Activated CD4-positive, CD25-positive, alpha-beta regulatory T cell treated with anti-CD3 and anti-CD28 coated beads, Interleukin-2, amount 50 U/mL, for 16 hours (primary cell): ENCODE data around the gene SPINT2.
A peak's percentile ranks its signal among the peaks of the same experiment; 100 is the strongest.
"Not testable (repeated sequence)": the region's sequence is repeated elsewhere in the genome, so short reads cannot be mapped to it uniquely, and the experiment has no call there.

ENCODE experiments used
- DNase-seq: peaks from one replicate; pipeline ENCODE4 v3.0.0-alpha.2; 2020; ENCODE audit warnings: low read depth, low spot score

Gene SPINT2

DNA sequence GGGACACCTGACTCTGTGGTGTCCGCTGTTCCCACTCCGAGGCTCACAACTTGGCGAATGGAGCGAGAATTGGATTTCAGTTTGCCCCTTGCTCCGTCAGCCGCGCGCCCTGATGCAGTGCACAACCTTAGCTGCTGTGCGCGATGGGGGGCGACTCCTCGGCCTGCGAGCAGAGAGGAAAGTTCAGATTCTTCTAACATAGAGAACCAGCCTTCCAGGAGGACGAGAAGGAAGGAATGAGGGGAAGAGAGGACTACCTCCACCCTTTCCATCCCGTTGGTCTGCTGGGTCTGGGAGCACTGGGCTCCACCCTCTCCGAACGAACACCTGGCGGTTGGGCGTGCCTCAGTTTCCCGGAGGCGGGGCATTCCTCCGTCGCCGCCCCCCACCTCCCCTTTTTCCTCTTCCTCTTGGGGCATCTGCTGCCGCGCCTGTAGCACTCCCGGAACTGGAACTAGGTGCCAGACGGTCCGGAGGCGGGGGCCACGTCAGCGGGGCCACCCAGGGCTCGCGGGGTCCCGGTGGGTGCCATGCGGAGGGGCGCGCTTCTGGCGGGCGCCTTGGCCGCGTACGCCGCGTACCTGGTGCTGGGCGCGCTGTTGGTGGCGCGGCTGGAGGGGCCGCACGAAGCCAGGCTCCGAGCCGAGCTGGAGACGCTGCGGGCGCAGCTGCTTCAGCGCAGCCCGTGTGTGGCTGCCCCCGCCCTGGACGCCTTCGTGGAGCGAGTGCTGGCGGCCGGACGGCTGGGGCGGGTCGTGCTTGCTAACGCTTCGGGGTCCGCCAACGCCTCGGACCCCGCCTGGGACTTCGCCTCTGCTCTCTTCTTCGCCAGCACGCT lies 55.3 kb downstream of the SPINT2 start, which contains the start of gene KCNK6:
TSS of gene KCNK6 (plus strand) at position 425 of the 838 bp plus-strand sequence. CDS start at position 531, 106 bp downstream.
- DNase-seq, result no peak

DNA sequence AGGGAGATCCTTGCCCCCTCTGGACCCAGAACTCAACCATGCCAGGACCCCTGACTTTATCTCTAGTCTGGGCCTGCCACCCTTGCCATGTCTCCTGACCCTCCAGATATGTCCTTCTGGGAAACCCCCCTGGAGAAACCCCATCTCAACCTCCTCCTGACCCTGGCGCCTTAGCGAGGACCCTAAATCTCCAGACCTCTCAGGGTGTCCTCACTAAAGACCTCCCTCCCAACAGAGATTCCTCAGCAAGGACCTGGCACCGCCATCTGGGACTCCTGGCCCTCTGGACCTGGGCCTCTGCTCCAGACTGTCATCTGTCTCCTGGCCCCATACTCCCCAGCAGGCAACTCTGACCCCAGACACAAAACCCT lies 56.6 kb downstream of the SPINT2 start:
- no peak for DNase-seq

- no peak for DNase-seq
These were observed 57.3 kb downstream of the SPINT2 start for GRCh38 chr19:38321646-38322196.

DNA sequence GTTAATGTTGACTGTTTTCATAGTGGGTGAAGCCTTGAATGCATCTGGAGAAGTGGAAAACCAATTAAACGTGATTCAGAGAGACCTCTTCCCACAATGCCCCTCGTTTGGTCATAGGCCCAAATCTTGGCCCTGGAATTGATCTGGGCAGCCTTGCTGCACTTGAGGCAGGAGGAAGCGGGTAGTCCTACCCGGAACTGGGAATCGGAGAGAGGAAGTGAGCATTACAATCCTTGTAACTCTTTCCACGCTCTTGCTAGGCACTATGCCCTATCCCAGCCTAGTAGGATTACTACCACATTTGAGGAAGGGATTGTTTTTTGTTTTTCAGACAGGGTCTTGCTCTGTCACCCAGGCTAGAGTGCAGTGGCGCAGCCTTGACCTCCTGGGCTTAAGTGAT lies 58.9 kb downstream of the SPINT2 start:
- no peak for DNase-seq

DNA sequence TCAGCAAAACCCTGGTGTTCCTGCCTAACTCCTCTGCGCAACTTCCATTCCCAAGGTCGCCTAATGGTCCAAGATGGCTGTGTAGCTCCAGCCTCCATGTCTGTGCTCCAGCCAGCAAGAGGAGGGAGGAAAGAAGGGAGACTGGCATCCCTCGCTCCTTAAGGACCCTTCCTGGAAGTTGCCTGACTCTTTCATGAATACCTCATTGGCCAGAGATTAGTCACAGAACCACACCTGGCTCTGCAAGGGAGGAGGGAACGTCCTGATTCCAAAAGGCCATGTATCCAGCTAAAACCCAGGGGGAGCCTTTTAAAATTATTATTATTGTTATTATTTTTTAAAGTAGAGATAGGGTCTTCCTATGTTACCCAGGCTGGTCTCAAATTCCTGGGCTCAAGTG lies 60.1 kb downstream of the SPINT2 start:
- no peak for DNase-seq

- DNase-seq, result no peak
These were observed 62.2 kb downstream of the SPINT2 start for GRCh38 chr19:38326591-38326990.

DNA sequence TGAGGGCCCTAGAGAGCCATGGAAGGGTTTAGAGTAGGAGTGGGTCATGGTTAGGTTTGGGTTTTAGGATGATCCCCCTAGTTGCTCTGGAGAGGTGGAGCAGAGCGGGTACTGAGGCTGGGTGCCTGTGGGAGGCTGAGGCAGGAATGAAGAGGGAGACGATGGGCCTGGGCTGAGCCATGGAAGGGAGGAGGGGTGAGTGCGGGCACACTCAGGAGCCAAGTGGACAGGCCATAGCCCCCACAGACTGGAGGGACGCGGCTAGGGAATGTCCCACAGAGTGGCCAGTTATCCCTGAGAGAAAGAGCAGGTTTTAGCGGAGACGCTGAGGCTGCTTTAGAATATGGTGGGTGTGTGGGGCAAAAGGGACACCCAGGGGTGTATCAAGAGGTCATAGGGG lies 65.3 kb downstream of the SPINT2 start:
- DNase-seq, result no peak

- no peak for DNase-seq
These were observed 67.4 kb downstream of the SPINT2 start for GRCh38 chr19:38331728-38332127.

DNA sequence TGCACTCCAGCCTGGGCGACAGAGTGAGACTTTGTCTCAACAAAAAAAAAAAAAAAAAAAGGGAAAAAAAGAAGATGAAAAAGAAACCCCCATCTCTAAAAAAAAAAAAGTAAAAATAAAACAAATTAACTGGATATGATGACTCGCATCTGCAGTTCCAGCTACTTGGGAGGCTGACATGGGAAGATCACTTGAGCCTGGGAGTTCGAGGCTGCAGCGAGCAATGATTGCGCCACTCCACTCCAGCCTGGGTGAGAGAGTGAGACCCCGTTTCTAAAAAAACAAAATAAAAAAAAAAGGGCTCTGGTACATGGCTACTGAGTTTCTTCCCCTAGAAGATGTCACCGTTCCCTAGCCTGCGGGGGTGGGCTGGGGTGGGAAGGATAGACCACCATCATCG lies 68.9 kb downstream of the SPINT2 start:
- no peak for DNase-seq

GRCh38 chr19:38335949-38336637 lies 71.7 kb downstream of the SPINT2 start:
- peak; percentile 90 for DNase-seq

DNA sequence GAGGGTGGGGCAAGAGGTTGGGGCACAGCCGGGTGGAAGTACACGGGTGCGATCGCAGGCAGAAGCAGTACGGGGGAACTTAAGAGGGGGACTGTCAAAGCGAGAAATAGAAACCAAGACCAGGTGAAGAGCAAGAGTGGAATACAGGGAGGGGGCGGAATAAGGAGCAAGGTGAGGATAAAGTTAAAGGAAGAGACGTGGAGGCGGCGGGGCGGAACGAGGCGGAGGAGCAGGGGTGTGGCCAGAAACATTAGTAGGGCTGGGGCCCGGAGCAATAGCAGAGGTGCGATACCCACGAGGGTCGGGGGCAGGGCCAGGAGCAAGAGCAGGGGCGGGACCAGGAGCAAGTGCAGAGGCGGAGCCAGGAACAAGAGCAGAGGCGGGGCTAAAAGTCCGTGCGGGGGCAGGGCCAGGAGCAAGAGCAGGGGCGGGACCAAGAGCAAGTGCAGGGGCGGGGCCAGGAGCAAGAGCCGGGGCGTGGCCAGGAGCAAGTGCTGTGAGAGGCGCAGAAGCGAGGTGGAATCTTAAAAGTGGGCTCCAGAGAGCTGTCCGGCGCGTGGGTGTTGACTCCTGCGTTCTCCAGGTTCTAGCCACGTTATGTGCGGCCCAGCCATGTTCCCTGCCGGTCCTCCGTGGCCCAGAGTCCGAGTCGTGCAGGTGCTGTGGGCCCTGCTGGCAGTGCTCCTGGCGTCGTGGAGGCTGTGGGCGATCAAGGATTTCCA lies 72.4 kb downstream of the SPINT2 start:
- DNase-seq, result peak; percentile 84

GRCh38 chr19:38337360-38337653 lies 72.9 kb downstream of the SPINT2 start:
- DNase-seq, result no peak

DNA sequence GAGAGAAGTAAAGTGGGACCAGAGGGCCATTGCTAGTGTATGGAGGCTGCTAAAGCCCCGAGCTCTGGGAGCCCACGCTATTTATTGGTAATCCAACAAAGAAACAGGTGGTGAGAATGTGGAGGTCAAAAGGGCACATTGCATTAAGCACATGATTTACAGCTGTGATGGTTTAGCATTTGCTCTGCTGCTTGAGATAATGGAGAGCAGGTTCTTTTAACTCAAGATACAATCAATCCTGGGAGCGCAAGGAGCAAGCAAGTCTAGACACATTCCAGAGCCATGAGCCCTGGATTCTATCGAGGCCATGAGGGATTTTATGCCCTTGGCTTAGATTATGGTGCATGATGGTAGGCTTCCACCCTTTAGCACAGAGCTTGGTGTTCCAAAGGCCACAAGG lies 74.6 kb downstream of the SPINT2 start:
- DNase-seq, result not testable (repeated sequence)

GRCh38 chr19:38340927-38341326 lies 76.6 kb downstream of the SPINT2 start:
- DNase-seq, result no peak
